Choroid plexus epithelial cell (primary cell): ENCODE measurements around the gene KCTD7.
"Not testable (repeated sequence)": the region's sequence is repeated elsewhere in the genome, so short reads cannot be mapped to it uniquely, and the experiment has no call there.

Experiments
- DNase-seq: peaks from one replicate; pipeline ENCODE4 v3.0.0-alpha.2; 2010; ENCODE audit warnings: low read depth
- H3K4me3 ChIP-seq: 2 replicates; pipeline ENCODE4 v1.5.1; 2011; ENCODE audit warnings: low read depth, mild to moderate bottlenecking, control low read depth, low read length, moderate library complexity
- CTCF ChIP-seq: conservative IDR thresholded peaks from 2 replicates; pipeline ENCODE4 v1.5.1; 2011; ENCODE audit warnings: low read depth, mild to moderate bottlenecking, control low read depth, inconsistent platforms, low read length, moderate library complexity

The KCTD7 gene

DNA sequence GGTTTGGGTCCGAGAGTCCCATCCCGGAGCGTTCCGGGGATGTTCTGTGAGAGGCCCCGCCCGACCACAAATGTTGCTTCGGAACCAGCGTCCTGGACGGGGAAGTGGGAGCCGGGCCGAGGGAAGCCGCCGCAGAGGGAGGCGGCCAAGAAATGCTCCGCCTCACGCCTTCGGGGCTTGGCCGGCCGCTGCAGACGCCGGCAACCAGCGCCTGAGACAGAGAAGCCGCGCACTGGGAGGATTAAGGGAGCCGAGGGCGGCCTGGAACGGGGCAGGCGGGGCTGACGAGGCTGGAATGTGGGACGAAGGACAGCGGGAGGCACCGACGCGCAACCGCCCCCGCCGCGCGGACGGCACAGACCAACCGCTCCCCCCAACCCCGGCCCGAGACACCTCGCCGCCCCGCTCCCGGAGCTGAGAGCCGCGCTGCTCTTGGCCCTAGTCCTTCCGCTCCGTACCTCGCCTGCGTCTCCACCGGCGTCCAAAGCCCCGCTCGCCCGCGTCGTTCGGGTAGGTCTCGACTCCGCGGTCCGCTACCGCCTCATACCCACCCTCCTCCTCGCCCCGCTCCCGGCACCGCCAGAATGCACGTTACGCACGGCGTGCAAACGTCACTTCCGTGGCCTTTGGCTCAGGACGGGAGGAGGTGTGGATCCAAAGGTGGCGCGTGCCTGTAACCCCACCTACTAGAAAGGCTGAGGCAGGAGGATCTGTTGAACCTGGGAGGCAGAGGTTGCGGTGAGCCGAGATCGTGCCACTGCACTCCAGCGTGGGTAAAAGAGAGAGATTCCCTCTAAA lies 36.7 kb upstream of the KCTD7 start:
- peak overlapping the region; percentile 93 for H3K4me3 ChIP-seq
- no peak for TF ChIP-seq CTCF
- DNase-seq = peak; percentile 90

DNA sequence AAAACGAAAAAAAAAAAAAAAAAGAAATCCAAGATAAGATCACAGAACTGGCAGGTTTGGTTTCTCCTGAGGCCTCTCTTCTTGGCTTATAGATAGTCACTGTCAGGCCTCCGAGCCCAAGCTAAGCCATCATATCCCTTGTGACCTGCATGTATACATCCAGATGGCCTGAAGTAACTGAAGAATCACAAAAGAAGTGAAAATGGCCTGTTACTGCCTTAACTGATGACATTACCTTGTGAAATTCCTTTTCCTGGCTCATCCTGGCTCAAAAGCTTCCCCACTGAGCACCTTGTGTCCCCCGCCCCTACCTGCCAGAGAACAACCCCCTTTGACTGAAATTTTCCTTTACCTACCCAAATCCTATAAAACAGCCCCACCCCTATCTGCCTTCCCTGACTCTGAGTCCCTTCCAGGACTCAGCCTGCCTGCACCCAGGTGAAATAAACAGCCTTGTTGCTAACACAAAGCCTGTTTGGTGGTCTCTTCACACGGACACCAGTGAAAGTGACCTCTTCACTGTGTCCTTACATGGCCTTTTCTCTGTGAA lies 36.0 kb upstream of the KCTD7 start:
- H3K4me3 ChIP-seq = peak overlapping the region; percentile 93
- not testable (repeated sequence) for DNase-seq

GRCh38 chr7:66594082-66594481 lies 34.6 kb upstream of the KCTD7 start:
- not testable (repeated sequence) for DNase-seq, H3K4me3 ChIP-seq

- no peak overlapping the region for H3K4me3 ChIP-seq
- TF ChIP-seq CTCF = no peak
- DNase-seq = no peak
Observed at GRCh38 chr7:66597461-66597860, 31.2 kb upstream of the KCTD7 start.

DNA sequence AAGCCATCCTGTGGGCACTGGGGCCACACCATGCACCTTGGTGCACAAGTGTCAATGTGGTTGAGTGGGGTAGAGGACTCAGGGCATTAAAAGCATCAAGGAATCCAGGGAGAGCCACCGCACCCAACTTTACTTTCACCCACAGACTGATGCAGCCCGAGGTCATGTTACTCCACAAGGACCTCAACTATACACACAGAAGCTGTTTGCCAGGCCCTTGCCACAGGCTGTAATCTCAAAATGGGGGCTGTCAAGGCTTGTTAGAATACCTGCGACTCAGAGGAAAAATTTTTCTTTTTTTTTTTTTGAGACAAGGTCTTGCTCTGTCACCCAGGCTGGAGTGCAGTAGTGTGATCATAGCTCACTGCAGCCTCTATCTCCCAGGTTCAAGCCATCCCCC lies 26.5 kb upstream of the KCTD7 start:
- H3K4me3 ChIP-seq = no peak overlapping the region
- no peak for TF ChIP-seq CTCF
- no peak for DNase-seq

DNA sequence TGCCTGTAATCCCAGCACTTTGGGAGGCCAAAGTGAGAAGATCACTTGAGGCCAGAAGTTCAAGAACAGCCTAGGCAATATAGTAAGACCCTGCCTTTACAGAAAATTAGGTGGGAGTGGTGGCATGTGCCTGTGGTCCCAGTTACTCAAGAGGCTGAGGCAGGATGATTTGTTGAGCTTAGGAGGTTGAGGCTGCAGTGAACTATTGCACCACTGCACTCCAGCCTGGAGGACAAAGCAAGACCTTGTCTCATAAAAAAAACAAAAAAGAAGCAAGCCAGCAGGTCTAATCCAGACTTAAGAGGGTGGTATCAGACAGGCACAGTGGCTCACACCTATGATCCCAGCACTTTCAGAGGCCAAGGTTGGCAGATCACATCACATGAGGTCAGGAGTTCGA lies 24.5 kb upstream of the KCTD7 start:
- no peak for TF ChIP-seq CTCF
- no peak overlapping the region for H3K4me3 ChIP-seq
- no peak for DNase-seq

DNA sequence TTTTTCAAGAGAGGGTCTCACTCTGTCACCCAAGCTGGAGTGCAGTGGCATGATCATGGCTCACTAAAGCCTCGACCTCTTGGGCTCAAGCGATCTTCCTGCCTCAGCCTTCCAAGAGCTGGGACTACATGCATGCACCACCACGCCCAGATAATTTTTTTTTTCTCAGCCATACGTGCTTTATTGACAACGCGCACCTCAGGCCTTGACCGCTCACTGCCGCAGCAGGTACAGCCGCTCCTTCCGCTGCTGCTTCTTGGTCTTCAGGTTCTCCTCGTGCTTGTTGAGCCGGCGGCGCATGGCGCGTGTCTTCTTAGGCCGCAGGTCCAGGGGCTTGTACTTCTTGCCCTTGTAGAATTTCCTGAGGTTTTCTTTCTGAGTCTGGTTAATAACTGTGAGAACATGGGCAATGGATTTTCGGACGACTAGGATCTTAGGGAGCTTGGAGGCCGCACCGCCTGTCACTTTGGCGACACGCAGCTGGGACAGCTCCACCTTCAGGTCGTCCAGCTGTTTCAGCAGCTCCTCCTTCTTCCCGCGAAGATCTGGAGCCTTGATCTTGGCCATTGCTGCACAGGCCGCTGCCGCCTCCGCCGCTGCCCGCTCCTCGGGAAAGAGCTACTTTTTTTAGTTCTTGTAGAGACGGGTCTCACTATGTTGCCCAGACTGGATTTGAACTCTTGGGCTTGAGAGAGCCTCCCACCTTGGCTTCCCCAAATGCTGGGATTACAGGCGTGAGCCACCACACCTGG lies 22.0 kb upstream of the KCTD7 start:
- DNase-seq, H3K4me3 ChIP-seq: not testable (repeated sequence)

GRCh38 chr7:66609176-66609575 lies 19.5 kb upstream of the KCTD7 start:
- no peak for TF ChIP-seq CTCF
- no peak for DNase-seq
- H3K4me3 ChIP-seq = no peak overlapping the region

DNA sequence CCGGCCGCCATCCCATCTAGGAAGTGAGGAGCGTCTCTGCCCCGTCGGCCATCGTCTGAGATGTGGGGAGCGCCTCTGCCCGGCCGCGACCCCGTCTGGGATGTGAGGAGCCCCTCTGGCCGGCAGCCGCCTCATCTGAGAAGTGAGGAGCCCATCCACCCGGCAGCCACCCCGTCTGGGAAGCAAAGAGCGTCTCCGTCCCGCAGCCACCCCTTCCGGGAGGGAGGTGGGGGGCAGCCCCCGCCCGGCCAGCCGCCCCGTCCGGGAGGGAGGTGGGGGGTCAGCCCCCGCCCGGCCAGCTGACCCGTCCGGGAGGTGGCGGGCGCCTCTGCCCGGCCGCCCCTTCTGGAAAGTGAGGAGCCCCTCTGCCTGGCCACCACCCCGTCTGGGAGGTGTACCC lies 14.1 kb upstream of the KCTD7 start:
- not testable (repeated sequence) for DNase-seq, H3K4me3 ChIP-seq
